OCI-LY7 (cell line): ENCODE results near the gene TREML2. TPM values are rescaled to one million over a fixed set of nuclear protein-coding genes. Genes with fewer than 3 reads are reported as not detected.

Source experiments
- BruUV-seq: library from RNA; stranded (reverse); fragments of 400-500 nt; replicated peaks from 2 replicates; lab custom pipeline; 2021; lab: Mats Ljungman, UMichigan
- CTCF ChIA-PET: fragments of 300-600 bp; sonication (Branson Sonifier 250); formaldehyde crosslinking; loops from one replicate; lab custom pipeline; 2022; ENCODE audit warnings: antibody characterized with exemption; ENCODE audit not compliant: unreplicated experiment; lab: Charles Lee
- POLR2A ChIA-PET: fragments of 300-600 bp; sonication (Branson Sonifier 250); formaldehyde crosslinking; loops from one replicate; lab custom pipeline; 2022; ENCODE audit warnings: antibody characterized with exemption; lab: Charles Lee
- DNase-seq: peaks from one replicate; pipeline ENCODE4 v3.0.0-alpha.2; 2015; ENCODE audit warnings: low spot score
- H2AFZ ChIP-seq: fragments of 200-600 bp; sonication (generic), shearing (Covaris generic); 2 replicates; pipeline ENCODE4 v1.6.1; 2014; ENCODE audit warnings: mild to moderate bottlenecking, antibody characterized with exemption, low read length, moderate library complexity
- H3K27ac ChIP-seq: fragments of 200-600 bp; sonication (generic); 2 replicates; pipeline ENCODE4 v1.5.1; 2014; ENCODE audit warnings: mixed run types, low read depth, mild to moderate bottlenecking, moderate library complexity, low read length, inconsistent platforms; ENCODE audit not compliant: poor library complexity, severe bottlenecking
- H3K36me3 ChIP-seq: fragments of 200-600 bp; sonication (generic); 2 replicates; pipeline ENCODE4 v1.6.1; 2014; ENCODE audit warnings: mild to moderate bottlenecking, antibody characterized with exemption, low read length, moderate library complexity, mixed read lengths; ENCODE audit not compliant: insufficient read depth
- H3K4me1 ChIP-seq: fragments of 200-600 bp; sonication (generic); 2 replicates; pipeline ENCODE4 v1.5.1; 2014; ENCODE audit warnings: mild to moderate bottlenecking, low read length; ENCODE audit not compliant: insufficient read depth, poor library complexity, severe bottlenecking
- H3K4me2 ChIP-seq: fragments of 200-600 bp; sonication (generic); 2 replicates; pipeline ENCODE4 v1.6.1; 2014; ENCODE audit warnings: mild to moderate bottlenecking, low read length
- H3K4me3 ChIP-seq: fragments of 200-600 bp; sonication (generic); 2 replicates; pipeline ENCODE4 v1.5.1; 2014; ENCODE audit warnings: mild to moderate bottlenecking, low read depth, low read length; ENCODE audit not compliant: poor library complexity, severe bottlenecking
- H3K79me2 ChIP-seq: fragments of 200-600 bp; sonication (generic); 2 replicates; pipeline ENCODE4 v1.6.1; 2016; ENCODE audit warnings: low read depth, mild to moderate bottlenecking, low read length, moderate library complexity, mixed read lengths; ENCODE audit not compliant: insufficient read depth
- H3K9me2 ChIP-seq: fragments of 200-600 bp; sonication (generic); 2 replicates; pipeline ENCODE4 v1.6.1; 2016; ENCODE audit warnings: mild to moderate bottlenecking, low read length, mixed read lengths; ENCODE audit not compliant: insufficient read depth
- H3K9me3 ChIP-seq: fragments of 200-600 bp; sonication (generic); 2 replicates; pipeline ENCODE4 v1.6.1; 2014; ENCODE audit warnings: mild to moderate bottlenecking, mixed run types, low read length, mixed read lengths
- H4K20me1 ChIP-seq: fragments of 200-600 bp; sonication (generic); 2 replicates; pipeline ENCODE4 v1.6.1; 2014; ENCODE audit warnings: mild to moderate bottlenecking, antibody characterized with exemption, low read length, moderate library complexity, mixed read lengths; ENCODE audit not compliant: insufficient read depth
- EZH2phosphoT487 ChIP-seq: fragments of 200-600 bp; sonication (generic); IDR thresholded peaks from 2 replicates; pipeline ENCODE4 v1.6.1; 2018; ENCODE audit warnings: low read depth, borderline replicate concordance, mild to moderate bottlenecking, mixed run types, antibody characterized with exemption, low read length, moderate library complexity, mixed read lengths
- intact Hi-C: fragments of 100-400 bp; cut with micrococcal nuclease; formaldehyde crosslinking; loops from one replicate; pipeline ENCODE4 v1.10.0; 2022; ENCODE audit not compliant: unreplicated experiment
- small RNA-seq: library from RNA; depleted of rRNA; stranded (forward); fragments of <200 nt; gene quantifications from one replicate; pipeline ENCODE3, GENCODE V24; 2014
- total RNA-seq, 2 experiments: library from RNA; depleted of rRNA in 1 of 2; stranded (reverse); fragments of >200 nt in 1 of 2; shearing (Covaris generic) in 1 of 2; gene quantifications; 2 replicates each; pipeline ENCODE4 v1.2.3, GENCODE V29; 2014 to 2022
- TF ChIP-seq, protein P1 (sequence below): fragments of 200-600 bp; sonication (generic); conservative IDR thresholded peaks from 2 replicates; pipeline ENCODE4 v1.5.1; 2014; ENCODE audit warnings: mild to moderate bottlenecking, antibody characterized with exemption, low read length, moderate library complexity, mixed read lengths

The TREML2 gene
- total RNA-seq, 2 experiments from 2014 or later, result 5.5 to 17.4 TPM

DNA sequence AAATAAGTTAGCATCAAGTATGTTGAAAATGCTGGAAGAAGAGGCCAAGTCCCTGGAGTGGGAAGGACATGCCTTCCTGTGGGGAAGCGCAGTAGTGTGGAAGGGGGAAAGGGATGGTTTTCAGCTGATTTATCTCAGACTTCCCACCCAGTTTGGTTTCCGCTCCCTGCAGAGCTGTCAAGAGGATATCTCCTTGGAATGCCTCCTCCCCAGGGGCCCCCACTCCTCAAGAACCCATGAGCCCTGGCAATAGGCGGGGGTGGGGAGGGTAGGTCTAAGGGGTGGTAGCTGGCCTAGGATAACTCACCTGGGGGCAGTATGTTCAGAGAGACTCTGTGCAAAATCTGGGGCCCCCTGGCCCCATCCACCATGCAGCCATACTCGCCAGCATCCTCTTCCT is 47.5 kb downstream of the TREML2 start:
- H3K36me3 ChIP-seq, result no peaks in the 10 kb centered on the region
- H4K20me1 ChIP-seq, result no peaks in the 10 kb centered on the region
- no peaks in the 10 kb centered on the region for H3K9me2 ChIP-seq
- no peak overlapping the region for H3K4me2 ChIP-seq
- intact Hi-C loops, result no loop called here
- BruUV-seq, result no TSS peak
- no peaks in the 10 kb centered on the region for H3K79me2 ChIP-seq
- TF ChIP-seq, protein P1, sequence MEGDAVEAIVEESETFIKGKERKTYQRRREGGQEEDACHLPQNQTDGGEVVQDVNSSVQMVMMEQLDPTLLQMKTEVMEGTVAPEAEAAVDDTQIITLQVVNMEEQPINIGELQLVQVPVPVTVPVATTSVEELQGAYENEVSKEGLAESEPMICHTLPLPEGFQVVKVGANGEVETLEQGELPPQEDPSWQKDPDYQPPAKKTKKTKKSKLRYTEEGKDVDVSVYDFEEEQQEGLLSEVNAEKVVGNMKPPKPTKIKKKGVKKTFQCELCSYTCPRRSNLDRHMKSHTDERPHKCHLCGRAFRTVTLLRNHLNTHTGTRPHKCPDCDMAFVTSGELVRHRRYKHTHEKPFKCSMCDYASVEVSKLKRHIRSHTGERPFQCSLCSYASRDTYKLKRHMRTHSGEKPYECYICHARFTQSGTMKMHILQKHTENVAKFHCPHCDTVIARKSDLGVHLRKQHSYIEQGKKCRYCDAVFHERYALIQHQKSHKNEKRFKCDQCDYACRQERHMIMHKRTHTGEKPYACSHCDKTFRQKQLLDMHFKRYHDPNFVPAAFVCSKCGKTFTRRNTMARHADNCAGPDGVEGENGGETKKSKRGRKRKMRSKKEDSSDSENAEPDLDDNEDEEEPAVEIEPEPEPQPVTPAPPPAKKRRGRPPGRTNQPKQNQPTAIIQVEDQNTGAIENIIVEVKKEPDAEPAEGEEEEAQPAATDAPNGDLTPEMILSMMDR, result no peak
- TF ChIP-seq EZH2phosphoT487, result no peak
- ChIA-PET CTCF (no interaction called here), POLR2A (no interaction called here)
- H3K9me3 ChIP-seq, result no peaks in the 10 kb centered on the region
- no peaks in the 10 kb centered on the region for H3K4me1 ChIP-seq
- no peak for DNase-seq
- no peak overlapping the region for H3K4me3 ChIP-seq
- no peak overlapping the region for H3K27ac ChIP-seq
- no peak overlapping the region for H2AFZ ChIP-seq

- no peaks in the 10 kb centered on the region for H3K36me3 ChIP-seq
- intact Hi-C loops, result no loop called here
- H3K79me2 ChIP-seq, result no peaks in the 10 kb centered on the region
- H3K4me1 ChIP-seq, result no peaks in the 10 kb centered on the region
- BruUV-seq, result no TSS peak
- H3K9me3 ChIP-seq, result no peaks in the 10 kb centered on the region
- CTCF ChIA-PET, result no interaction called here
- H3K9me2 ChIP-seq, result no peaks in the 10 kb centered on the region
- DNase-seq, result no peak
- POLR2A ChIA-PET, result interaction anchor here (0.6 kb wide), 1 partner anchor 222 kb away, joined by 3 read pairs; no protein-coding TSS in a partner anchor
- H3K27ac ChIP-seq, result no peak overlapping the region
- no peak overlapping the region for H2AFZ ChIP-seq
- H3K4me3 ChIP-seq, result no peak overlapping the region
- H4K20me1 ChIP-seq, result no peaks in the 10 kb centered on the region
- TF ChIP-seq, protein P1, result no peak
- H3K4me2 ChIP-seq, result no peak overlapping the region
These were observed 50.3 kb downstream of the TREML2 start for GRCh38 chr6:41150671-41151070.

GRCh38 chr6:41147917-41148316 is 53.0 kb downstream of the TREML2 start:
- ChIA-PET CTCF (no interaction called here), POLR2A (no interaction called here)
- no peaks in the 10 kb centered on the region for H3K36me3 ChIP-seq
- no peaks in the 10 kb centered on the region for H3K79me2 ChIP-seq
- no peak overlapping the region for H3K27ac ChIP-seq
- intact Hi-C loops, result no loop called here
- H2AFZ ChIP-seq, result no peak overlapping the region
- H3K4me3 ChIP-seq, result no peak overlapping the region
- no peaks in the 10 kb centered on the region for H3K9me2 ChIP-seq
- TF ChIP-seq, protein P1, result no peak
- TF ChIP-seq EZH2phosphoT487, result no peak
- DNase-seq, result no peak
- BruUV-seq, result no TSS peak
- H4K20me1 ChIP-seq, result no peaks in the 10 kb centered on the region
- no peaks in the 10 kb centered on the region for H3K9me3 ChIP-seq
- no peak overlapping the region for H3K4me2 ChIP-seq
- H3K4me1 ChIP-seq, result no peaks in the 10 kb centered on the region

Small RNA genes lying within 50 kb of the gene (small RNA-seq; reads per million reads assigned to genes)
- gene AL391903.2, result not detected
- 2.0 reads per million, percentile 77 among the genes with 10 or more reads in this experiment for gene RNA5SP207

Other genes starting within 250 kb of the TREML2 start
- gene UNC5CL, start 161.9 kb downstream of the TREML2 start, total RNA-seq (2014; rRNA removed; shearing (Covaris generic)), result 0.62 and 0.85 TPM in 2 replicates
- gene UNC5CL, start 161.9 kb downstream of the TREML2 start, total RNA-seq (2022), result 0.49 and 0.63 TPM in 2 replicates
- gene TSPO2, start 158.7 kb downstream of the TREML2 start, total RNA-seq (2014; rRNA removed; shearing (Covaris generic)), result not detected in 2 replicates
- not detected in 2 replicates for gene TSPO2, start 158.7 kb downstream of the TREML2 start, total RNA-seq (2022)
- gene APOBEC2, start 147.9 kb downstream of the TREML2 start, total RNA-seq (2014; rRNA removed; shearing (Covaris generic)), result not detected in 2 replicates
- gene APOBEC2, start 147.9 kb downstream of the TREML2 start, total RNA-seq (2022), result not detected in 2 replicates
- 19.5 and 21.0 TPM in 2 replicates for gene OARD1, start 128.8 kb downstream of the TREML2 start, total RNA-seq (2014; rRNA removed; shearing (Covaris generic))
- gene OARD1, start 128.8 kb downstream of the TREML2 start, total RNA-seq (2022), result 41.6 and 47.9 TPM in 2 replicates
- gene NFYA, start 128.2 kb downstream of the TREML2 start, total RNA-seq (2014; rRNA removed; shearing (Covaris generic)), result 23.5 and 29.5 TPM in 2 replicates
- gene NFYA, start 128.2 kb downstream of the TREML2 start, total RNA-seq (2022), result 46.4 and 47.9 TPM in 2 replicates
- gene TREML1, start 46.8 kb downstream of the TREML2 start, total RNA-seq (2014; rRNA removed; shearing (Covaris generic)), result not detected in 2 replicates
- not detected in 2 replicates for gene TREML1, start 46.8 kb downstream of the TREML2 start, total RNA-seq (2022)
- not detected in 2 replicates for gene TREM2, start 38.0 kb downstream of the TREML2 start, total RNA-seq (2014; rRNA removed; shearing (Covaris generic))
- not detected in 2 replicates for gene TREM2, start 38.0 kb downstream of the TREML2 start, total RNA-seq (2022)
- not detected in 2 replicates for gene TREML4, start 27.2 kb upstream of the TREML2 start, total RNA-seq (2014; rRNA removed; shearing (Covaris generic))
- not detected in 2 replicates for gene TREML4, start 27.2 kb upstream of the TREML2 start, total RNA-seq (2022)
- 0.19 TPM in 1 of 2 replicates, not detected in the other for gene TREM1, start 85.5 kb upstream of the TREML2 start, total RNA-seq (2014; rRNA removed; shearing (Covaris generic))
- gene TREM1, start 85.5 kb upstream of the TREML2 start, total RNA-seq (2022), result 0.51 and 0.55 TPM in 2 replicates
- not detected in 2 replicates for gene NCR2, start 134.5 kb upstream of the TREML2 start, total RNA-seq (2014; rRNA removed; shearing (Covaris generic))
- gene NCR2, start 134.5 kb upstream of the TREML2 start, total RNA-seq (2022), result not detected in 2 replicates